HL-60 (cell line): ENCODE results near the gene ST7.

ENCODE experiments used
- DNase-seq, 2 experiments: peaks; one replicate each; pipeline ENCODE4 v3.0.0-alpha.2; 2010 to 2020; ENCODE audit warnings: low read depth in 1 of 2, low spot score in 1 of 2
- H3K27ac ChIP-seq: fragments of 250-450 bp; sonication (Bioruptor Pico); replicated peaks from 2 replicates; pipeline ENCODE4 v1.5.1; 2020; ENCODE audit warnings: mild to moderate bottlenecking, moderate library complexity
- H3K27me3 ChIP-seq: fragments of 250-450 bp; sonication (Bioruptor Pico); 2 replicates; pipeline ENCODE4 v1.5.1; 2021; ENCODE audit warnings: mild to moderate bottlenecking, moderate library complexity; ENCODE audit not compliant: insufficient read depth, poor library complexity, severe bottlenecking
- H3K4me3 ChIP-seq: replicated peaks from 2 replicates; pipeline ENCODE4 v1.5.1; 2011; ENCODE audit warnings: mild to moderate bottlenecking, control low read depth, low read length; ENCODE audit not compliant: insufficient read depth
- GABPA ChIP-seq: IDR thresholded peaks from 2 replicates; pipeline ENCODE4 v1.6.1; 2012; ENCODE audit warnings: low read depth
- POLR2AphosphoS5 ChIP-seq: IDR thresholded peaks from 2 replicates; pipeline ENCODE4 v1.6.1; 2012; ENCODE audit warnings: low read depth
- REST ChIP-seq: IDR thresholded peaks from 2 replicates; pipeline ENCODE4 v1.6.1; 2012; ENCODE audit warnings: low read depth; ENCODE audit not compliant: insufficient replicate concordance
- SPI1 ChIP-seq: IDR thresholded peaks from 2 replicates; pipeline ENCODE4 v1.6.1; 2012; ENCODE audit warnings: low read depth, mild to moderate bottlenecking, borderline replicate concordance
- TF ChIP-seq, protein P1 (sequence below): IDR thresholded peaks from one replicate; pipeline ENCODE4 v1.5.1; 2011; ENCODE audit warnings: low read length, control low read depth, inconsistent platforms; ENCODE audit not compliant: insufficient read depth

ST7 gene

DNA sequence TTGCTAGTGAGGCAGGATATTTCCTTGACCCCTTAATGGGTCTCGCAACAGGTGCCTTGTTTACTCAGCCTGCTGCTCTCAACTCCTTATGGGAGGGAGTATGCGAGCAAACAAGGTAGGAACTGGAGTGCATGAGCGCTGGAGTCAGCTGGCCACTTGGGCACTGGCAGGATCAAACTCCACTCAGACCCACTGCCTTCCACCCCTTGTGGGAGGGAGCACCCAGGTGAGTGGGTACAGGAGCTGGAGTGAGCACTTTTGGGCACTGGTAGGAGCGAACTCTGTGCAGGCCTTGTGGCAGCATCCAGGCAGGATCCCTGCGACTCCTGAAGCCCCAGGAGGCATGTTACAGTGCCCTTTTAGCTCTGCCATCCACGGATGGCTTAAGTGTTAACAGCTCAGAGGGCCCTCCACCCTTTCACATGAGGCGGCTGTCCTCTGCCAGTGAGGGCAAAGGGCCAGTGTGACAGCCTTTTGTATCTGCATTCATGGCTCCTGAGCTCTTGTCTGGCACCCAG, 123.2 kb downstream of the ST7 start:
- TF ChIP-seq, protein P1, sequence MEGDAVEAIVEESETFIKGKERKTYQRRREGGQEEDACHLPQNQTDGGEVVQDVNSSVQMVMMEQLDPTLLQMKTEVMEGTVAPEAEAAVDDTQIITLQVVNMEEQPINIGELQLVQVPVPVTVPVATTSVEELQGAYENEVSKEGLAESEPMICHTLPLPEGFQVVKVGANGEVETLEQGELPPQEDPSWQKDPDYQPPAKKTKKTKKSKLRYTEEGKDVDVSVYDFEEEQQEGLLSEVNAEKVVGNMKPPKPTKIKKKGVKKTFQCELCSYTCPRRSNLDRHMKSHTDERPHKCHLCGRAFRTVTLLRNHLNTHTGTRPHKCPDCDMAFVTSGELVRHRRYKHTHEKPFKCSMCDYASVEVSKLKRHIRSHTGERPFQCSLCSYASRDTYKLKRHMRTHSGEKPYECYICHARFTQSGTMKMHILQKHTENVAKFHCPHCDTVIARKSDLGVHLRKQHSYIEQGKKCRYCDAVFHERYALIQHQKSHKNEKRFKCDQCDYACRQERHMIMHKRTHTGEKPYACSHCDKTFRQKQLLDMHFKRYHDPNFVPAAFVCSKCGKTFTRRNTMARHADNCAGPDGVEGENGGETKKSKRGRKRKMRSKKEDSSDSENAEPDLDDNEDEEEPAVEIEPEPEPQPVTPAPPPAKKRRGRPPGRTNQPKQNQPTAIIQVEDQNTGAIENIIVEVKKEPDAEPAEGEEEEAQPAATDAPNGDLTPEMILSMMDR = no peak
- TF ChIP-seq REST (no peak), SPI1 (no peak), POLR2AphosphoS5 (no peak), GABPA (no peak)
- Histone ChIP-seq H3K27ac (no peak overlapping the region), H3K27me3 (no peaks in the 10 kb centered on the region), H3K4me3 (no peak overlapping the region)
- DNase-seq = no peak

DNA sequence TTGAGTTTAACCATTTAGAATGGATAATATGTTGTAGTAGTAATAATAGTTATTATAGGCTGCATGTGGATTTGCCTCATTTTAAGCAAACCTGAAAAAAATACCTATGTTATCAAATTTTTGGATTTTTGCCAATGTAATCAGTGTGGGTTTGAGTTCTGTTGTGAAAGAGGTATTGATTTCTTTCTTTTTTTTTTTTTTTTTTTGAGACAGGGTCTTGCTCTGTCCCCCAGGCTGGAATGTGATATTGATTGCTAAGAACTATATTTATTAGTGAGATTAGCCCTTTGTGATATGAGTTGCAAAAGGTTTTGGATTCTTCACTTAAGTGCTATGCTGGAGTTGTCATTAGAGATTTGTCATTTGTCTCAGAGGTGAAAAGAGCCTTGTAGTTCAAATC, 124.4 kb downstream of the ST7 start:
- Histone ChIP-seq H3K27ac (no peak overlapping the region), H3K27me3 (no peaks in the 10 kb centered on the region), H3K4me3 (no peak overlapping the region)
- no peak for DNase-seq
- TF ChIP-seq SPI1 = no peak
- TF ChIP-seq, protein P1 = no peak
- no peak for TF ChIP-seq POLR2AphosphoS5
- no peak for TF ChIP-seq GABPA
- TF ChIP-seq REST = no peak

DNA sequence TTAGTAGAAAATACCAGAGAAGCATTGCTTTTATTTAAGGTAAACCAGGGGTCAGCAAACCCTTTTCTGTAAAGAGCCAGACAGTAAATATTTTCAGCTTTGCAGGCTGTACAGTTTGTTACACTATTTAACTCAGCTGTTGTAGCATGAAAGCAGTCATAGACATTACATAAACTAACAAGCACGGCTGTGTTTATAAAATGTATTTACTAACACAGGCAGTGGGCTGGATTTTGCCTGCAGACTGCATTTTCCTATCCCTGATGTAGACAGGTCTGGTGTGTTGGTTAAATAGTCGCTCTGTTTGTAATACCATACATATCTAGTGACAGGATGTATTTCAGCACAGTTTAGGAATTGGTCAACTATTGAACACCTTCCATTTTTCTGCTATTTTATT, 129.3 kb downstream of the ST7 start:
- DNase-seq = no peak
- H3K4me3 ChIP-seq = no peak overlapping the region
- H3K27ac ChIP-seq = no peak overlapping the region
- TF ChIP-seq GABPA (no peak), SPI1 (no peak), REST (no peak), POLR2AphosphoS5 (no peak)
- TF ChIP-seq, protein P1 = no peak
- H3K27me3 ChIP-seq = no peaks in the 10 kb centered on the region
